Caco-2 (cell line): ENCODE data around the gene P2RY2. TPM values are rescaled to one million over a fixed set of nuclear protein-coding genes. Genes with fewer than 3 reads are reported as not detected.

Source experiments
- BruUV-seq: library from RNA; stranded (reverse); fragments of 400-500 nt; replicated peaks from 2 replicates; lab custom pipeline; 2021; lab: Mats Ljungman, UMichigan
- CTCF ChIA-PET: fragments of 300-600 bp; sonication (Branson Sonifier 250); formaldehyde crosslinking; loops from one replicate; lab custom pipeline; 2022; ENCODE audit warnings: antibody characterized with exemption; lab: Charles Lee
- POLR2A ChIA-PET: fragments of 300-600 bp; sonication (Branson Sonifier 250); formaldehyde crosslinking; loops from one replicate; lab custom pipeline; 2022; ENCODE audit warnings: antibody characterized with exemption; lab: Charles Lee
- DNase-seq, 2 experiments: peaks; one replicate each; pipeline versions ENCODE4 v3.0.0 to v3.0.0-alpha.2; 2020 to 2022
- H3K27me3 ChIP-seq: replicated peaks from 2 replicates; pipeline ENCODE4 v1.6.0; 2011; ENCODE audit warnings: low read length; ENCODE audit not compliant: control insufficient read depth, insufficient read depth
- H3K36me3 ChIP-seq: 2 replicates; pipeline ENCODE4 v1.5.1; 2011; ENCODE audit warnings: low read length; ENCODE audit not compliant: control insufficient read depth, insufficient read depth
- H3K4me1 ChIP-seq: fragments of 250-450 bp; sonication (Bioruptor Pico); 2 replicates; pipeline ENCODE4 v1.5.1; 2020; ENCODE audit warnings: mild to moderate bottlenecking
- H3K4me3 ChIP-seq: 2 replicates; pipeline ENCODE4 v1.5.1; 2011; ENCODE audit warnings: low read depth, mild to moderate bottlenecking, control low read depth, low read length
- H3K9me3 ChIP-seq: fragments of 250-450 bp; sonication (Bioruptor Pico); 2 replicates; pipeline ENCODE4 v1.5.1; 2020; ENCODE audit warnings: mild to moderate bottlenecking, moderate library complexity
- H3K27ac Mint-ChIP-seq: one replicate; pipeline ENCODE4 v1.8.0; 2022; ENCODE audit warnings: mixed read lengths; ENCODE audit not compliant: unreplicated experiment
- H3K27me3 Mint-ChIP-seq: one replicate; pipeline ENCODE4 v1.8.0; 2022; ENCODE audit warnings: mixed read lengths; ENCODE audit not compliant: insufficient read depth, unreplicated experiment
- H3K36me3 Mint-ChIP-seq: one replicate; pipeline ENCODE4 v1.8.0; 2022; ENCODE audit warnings: mild to moderate bottlenecking, mixed read lengths; ENCODE audit not compliant: insufficient read depth, unreplicated experiment
- H3K4me1 Mint-ChIP-seq: one replicate; pipeline ENCODE4 v1.8.0; 2022; ENCODE audit warnings: low read depth, mixed read lengths; ENCODE audit not compliant: unreplicated experiment
- H3K4me3 Mint-ChIP-seq: one replicate; pipeline ENCODE4 v1.8.0; 2022; ENCODE audit warnings: mild to moderate bottlenecking, moderate library complexity, mixed read lengths; ENCODE audit not compliant: unreplicated experiment
- H3K9me3 Mint-ChIP-seq: one replicate; pipeline ENCODE4 v1.8.0; 2022; ENCODE audit warnings: mixed read lengths; ENCODE audit not compliant: unreplicated experiment
- CTCF ChIP-seq, 2 experiments: fragments of 200-600 bp in 1 of 2; IDR thresholded peaks; 1 replicate in 1 of 2; 2 replicates in 1 of 2; pipeline versions ENCODE4 v1.5.1 to v1.8.0; 2011 to 2022; ENCODE audit warnings: antibody characterized with exemption in 1 of 2, control low read depth in 1 of 2, inconsistent platforms in 1 of 2, low read depth in 1 of 2, low read length in 1 of 2, mild to moderate bottlenecking in 1 of 2, moderate library complexity in 1 of 2; ENCODE audit not compliant: insufficient read depth in 1 of 2, severe bottlenecking in 1 of 2, unreplicated experiment in 1 of 2
- intact Hi-C: fragments of 100-400 bp; cut with micrococcal nuclease; formaldehyde crosslinking; loops from one replicate; pipeline ENCODE4 v1.10.0; 2022; ENCODE audit not compliant: unreplicated experiment
- total RNA-seq: library from RNA; stranded (reverse); gene quantifications from 2 replicates; pipeline ENCODE4 v1.2.3, GENCODE V29; 2022

The P2RY2 gene
- total RNA-seq, 1 experiment from 2014 or later = 10.4 TPM

GRCh38 chr11:73257342-73258103 lies 39.4 kb downstream of the P2RY2 start:
- Histone ChIP-seq H3K36me3 (no peaks in the 10 kb centered on the region), H3K4me1 (peaks cover 11% of the 10 kb centered on the region), H3K4me3 (no peak overlapping the region), H3K27me3 (no peaks in the 10 kb centered on the region), H3K9me3 (no peaks in the 10 kb centered on the region)
- no peaks in the 10 kb centered on the region for H3K9me3 Mint-ChIP-seq
- BruUV-seq = no TSS peak
- POLR2A ChIA-PET = interaction anchor here (0.5 to 1.1 kb wide), 3 partner anchors 9 to 50 kb away, joined by 3 to 5 read pairs (median 4); no protein-coding TSS in a partner anchor
- H3K4me1 Mint-ChIP-seq = peaks cover 12% of the 10 kb centered on the region
- H3K27ac Mint-ChIP-seq = peak overlapping the region; percentile 42
- H3K27me3 Mint-ChIP-seq = no peaks in the 10 kb centered on the region
- CTCF ChIA-PET = interaction anchor here (0.7 to 1.6 kb wide), 6 partner anchors 12 to 103 kb away, joined by 3 to 6 read pairs (median 3); no protein-coding TSS in a partner anchor
- H3K4me3 Mint-ChIP-seq = no peak overlapping the region
- no peak for TF ChIP-seq CTCF (IDR thresholded peaks at IDR 0.05; ENCODE audit: insufficient read depth in 1 of 2, low read depth in 1 of 2, low read length in 1 of 2, severe bottlenecking in 1 of 2, unreplicated experiment in 1 of 2)
- intact Hi-C loops = no loop called here
- H3K36me3 Mint-ChIP-seq = no peaks in the 10 kb centered on the region
- peak in 1 of 2 experiments; percentile 48 for DNase-seq

- CTCF ChIA-PET = interaction anchor here (0.7 to 1.6 kb wide), 4 partner anchors 11 to 102 kb away, joined by 3 to 6 read pairs (median 4); no protein-coding TSS in a partner anchor
- no peak overlapping the region for H3K4me3 ChIP-seq
- POLR2A ChIA-PET = interaction anchor here (0.5 to 0.6 kb wide), 2 partner anchors 8 to 49 kb away, joined by 3 to 7 read pairs; no protein-coding TSS in a partner anchor
- peak in 1 of 2 experiments; percentile 32 for DNase-seq
- no peak overlapping the region for H3K27ac Mint-ChIP-seq
- H3K27me3 ChIP-seq = no peaks in the 10 kb centered on the region
- H3K9me3 ChIP-seq = no peaks in the 10 kb centered on the region
- H3K9me3 Mint-ChIP-seq = no peaks in the 10 kb centered on the region
- no peak for TF ChIP-seq CTCF (IDR thresholded peaks at IDR 0.05; ENCODE audit: insufficient read depth in 1 of 2, low read depth in 1 of 2, low read length in 1 of 2, severe bottlenecking in 1 of 2, unreplicated experiment in 1 of 2)
- H3K4me1 Mint-ChIP-seq = peaks cover 19% of the 10 kb centered on the region
- no peaks in the 10 kb centered on the region for H3K27me3 Mint-ChIP-seq
- peaks cover 8% of the 10 kb centered on the region for H3K4me1 ChIP-seq
- intact Hi-C loops = no loop called here
- no peaks in the 10 kb centered on the region for H3K36me3 Mint-ChIP-seq
- BruUV-seq = no TSS peak
- no peaks in the 10 kb centered on the region for H3K36me3 ChIP-seq
- H3K4me3 Mint-ChIP-seq = no peak overlapping the region
Measured at GRCh38 chr11:73258104-73259035, 40.3 kb downstream of the P2RY2 start.
